ENCODE measurements around the gene ZNF337.

ZNF337 gene

GRCh38 chr20:25696371-25697131 lies at the start of gene ZNF337:
ZNF337 (minus strand) TSS chr20:25696853; CDS start chr20:25686417, 10,436 bp downstream.
- peak within 1 kb of the TSS; percentile 87 for H3K27ac ChIP-seq
- peak; percentile 98 for TF ChIP-seq ZFX (IDR thresholded peaks at IDR 0.05)
- peak; percentile 31 for TF ChIP-seq CTCF (conservative IDR thresholded peaks at IDR 0.05)

- H3K27ac ChIP-seq, result no peak overlapping the region
- TF ChIP-seq ZFX (IDR thresholded peaks at IDR 0.05) (no peak), CTCF (conservative IDR thresholded peaks at IDR 0.05) (no peak)
Observed at GRCh38 chr20:25745738-25746137, 49.1 kb upstream of the ZNF337 start.

GRCh38 chr20:25745100-25745499 lies 48.4 kb upstream of the ZNF337 start:
- TF ChIP-seq ZFX (IDR thresholded peaks at IDR 0.05), result no peak
- TF ChIP-seq CTCF (conservative IDR thresholded peaks at IDR 0.05), result no peak
- H3K27ac ChIP-seq, result peak overlapping the region; percentile 43

- TF ChIP-seq CTCF (conservative IDR thresholded peaks at IDR 0.05) (no peak), ZFX (IDR thresholded peaks at IDR 0.05) (no peak)
- peak overlapping the region; percentile 43 for H3K27ac ChIP-seq
Observed at GRCh38 chr20:25744261-25744660, 47.6 kb upstream of the ZNF337 start.

GRCh38 chr20:25741088-25741487 lies 44.4 kb upstream of the ZNF337 start:
- H3K27ac ChIP-seq, result no peak overlapping the region
- TF ChIP-seq CTCF (conservative IDR thresholded peaks at IDR 0.05) (no peak), ZFX (IDR thresholded peaks at IDR 0.05) (no peak)

GRCh38 chr20:25739615-25740320 lies 43.1 kb upstream of the ZNF337 start:
- TF ChIP-seq ZFX (IDR thresholded peaks at IDR 0.05), result no peak

GRCh38 chr20:25738198-25738597 lies 41.5 kb upstream of the ZNF337 start:
- no peak overlapping the region for H3K27ac ChIP-seq
- TF ChIP-seq CTCF (conservative IDR thresholded peaks at IDR 0.05), result no peak
- TF ChIP-seq ZFX (IDR thresholded peaks at IDR 0.05), result no peak

More at GRCh38 chr20:25739615-25740320, 43.1 kb upstream of the ZNF337 start:
- H3K27ac ChIP-seq, result no peak overlapping the region
